ENCODE data around the gene LGALS9B.
"Not testable (repeated sequence)": the region's sequence is repeated elsewhere in the genome, so short reads cannot be mapped to it uniquely, and the experiment has no call there.

DNA sequence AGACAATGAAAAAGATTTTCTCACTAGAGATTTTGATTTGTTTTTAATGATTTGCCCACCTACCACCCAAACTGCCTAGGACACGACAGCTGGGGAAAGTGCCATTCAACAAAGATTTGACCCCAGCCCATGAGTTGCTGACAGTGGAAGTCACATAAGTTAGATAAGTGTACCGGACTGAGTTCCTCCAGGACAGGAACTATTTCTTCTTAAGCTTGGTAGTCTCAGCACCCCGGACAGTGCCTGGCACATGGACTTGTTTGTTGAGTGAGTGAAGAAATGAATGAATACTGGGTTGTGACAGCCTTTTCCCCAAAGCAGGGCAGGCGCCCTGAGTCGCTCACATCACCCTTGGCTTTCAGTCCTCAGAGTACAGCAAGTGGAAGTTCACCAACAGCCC lies 26.7 kb downstream of the LGALS9B start:
- TF ChIP-seq, protein P1, sequence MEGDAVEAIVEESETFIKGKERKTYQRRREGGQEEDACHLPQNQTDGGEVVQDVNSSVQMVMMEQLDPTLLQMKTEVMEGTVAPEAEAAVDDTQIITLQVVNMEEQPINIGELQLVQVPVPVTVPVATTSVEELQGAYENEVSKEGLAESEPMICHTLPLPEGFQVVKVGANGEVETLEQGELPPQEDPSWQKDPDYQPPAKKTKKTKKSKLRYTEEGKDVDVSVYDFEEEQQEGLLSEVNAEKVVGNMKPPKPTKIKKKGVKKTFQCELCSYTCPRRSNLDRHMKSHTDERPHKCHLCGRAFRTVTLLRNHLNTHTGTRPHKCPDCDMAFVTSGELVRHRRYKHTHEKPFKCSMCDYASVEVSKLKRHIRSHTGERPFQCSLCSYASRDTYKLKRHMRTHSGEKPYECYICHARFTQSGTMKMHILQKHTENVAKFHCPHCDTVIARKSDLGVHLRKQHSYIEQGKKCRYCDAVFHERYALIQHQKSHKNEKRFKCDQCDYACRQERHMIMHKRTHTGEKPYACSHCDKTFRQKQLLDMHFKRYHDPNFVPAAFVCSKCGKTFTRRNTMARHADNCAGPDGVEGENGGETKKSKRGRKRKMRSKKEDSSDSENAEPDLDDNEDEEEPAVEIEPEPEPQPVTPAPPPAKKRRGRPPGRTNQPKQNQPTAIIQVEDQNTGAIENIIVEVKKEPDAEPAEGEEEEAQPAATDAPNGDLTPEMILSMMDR (IDR thresholded peaks at IDR 0.05), result not testable (repeated sequence)
- TF ChIP-seq EZH2 (IDR thresholded peaks at IDR 0.05; ENCODE audit: borderline replicate concordance, insufficient read depth, low read depth, low read length, poor library complexity, severe bottlenecking), result not testable (repeated sequence)

Data from B cell (primary cell).